Breast epithelium (tissue), 4 donors: ENCODE results near the gene SLC66A2. TPM values are rescaled to one million over a fixed set of nuclear protein-coding genes. Genes with fewer than 3 reads are reported as not detected.

ENCODE experiments used
- DNase-seq, 2 donors: peaks; one replicate each; pipeline ENCODE4 v3.0.0-alpha.2; 2019; ENCODE audit warnings: low spot score in 2 of 2
- H3K27ac ChIP-seq, 2 donors: fragments of 200-600 bp; sonication (generic) in 1 of 2; one replicate each; pipeline ENCODE4 v1.5.1; 2016 to 2019; ENCODE audit warnings: mild to moderate bottlenecking in 1 of 2
- H3K27me3 ChIP-seq, 2 donors: fragments of 200-600 bp; sonication (generic) in 1 of 2; one replicate each; pipeline versions ENCODE4 v1.5.1 to v1.6.0; 2017 to 2019; ENCODE audit warnings: control low read depth in 1 of 2, mild to moderate bottlenecking in 1 of 2
- H3K36me3 ChIP-seq: fragments of 200-600 bp; one replicate; pipeline ENCODE4 v1.5.1; 2019
- H3K4me1 ChIP-seq, 2 donors: fragments of 200-600 bp; sonication (generic); one replicate each; pipeline ENCODE4 v1.5.1; 2016 to 2019; ENCODE audit warnings: control low read depth in 1 of 2
- H3K4me3 ChIP-seq, 3 donors: fragments of 200-600 bp; sonication (generic); 1 replicate in 2 of 3; 2 replicates in 1 of 3; pipeline ENCODE4 v1.5.1; 2016 to 2019; ENCODE audit warnings: mild to moderate bottlenecking in 3 of 3, moderate library complexity in 2 of 3
- H3K9me3 ChIP-seq, 2 donors: fragments of 200-600 bp; sonication (generic) in 1 of 2; one replicate each; pipeline ENCODE4 v1.5.1; 2016 to 2019; ENCODE audit warnings: control low read depth in 1 of 2
- POLR2A ChIP-seq: fragments of 450-650 bp; IDR thresholded peaks from one replicate; pipeline ENCODE4 v1.6.1; 2016; ENCODE audit warnings: antibody characterized with exemption, mild to moderate bottlenecking, moderate library complexity
- POLR2AphosphoS5 ChIP-seq, 3 donors: sonication (generic); formaldehyde crosslinking; IDR thresholded peaks; one replicate each; pipeline ENCODE4 v1.6.1; 2017; ENCODE audit warnings: antibody characterized with exemption in 3 of 3
- intact Hi-C: fragments of 100-400 bp; cut with DNase I; formaldehyde crosslinking; loops from one replicate; pipeline ENCODE4 v1.15.1; 2023; ENCODE audit warnings: low total_unique reads
- total RNA-seq, 3 donors: library from RNA; depleted of rRNA; stranded (reverse); fragments of >200 nt; gene quantifications; one replicate each; pipeline ENCODE4 v1.1.0, GENCODE V29; 2016
- TF ChIP-seq, protein P1 (sequence below), 3 donors: fragments of 450-650 bp; IDR thresholded peaks; one replicate each; pipeline ENCODE4 v1.5.1; 2016 to 2017; ENCODE audit warnings: antibody characterized with exemption in 3 of 3, mild to moderate bottlenecking in 3 of 3, moderate library complexity in 3 of 3

Gene SLC66A2
- total RNA-seq, 3 donors from 2014 or later = 45.2 to 141 (median 65.9) TPM

DNA sequence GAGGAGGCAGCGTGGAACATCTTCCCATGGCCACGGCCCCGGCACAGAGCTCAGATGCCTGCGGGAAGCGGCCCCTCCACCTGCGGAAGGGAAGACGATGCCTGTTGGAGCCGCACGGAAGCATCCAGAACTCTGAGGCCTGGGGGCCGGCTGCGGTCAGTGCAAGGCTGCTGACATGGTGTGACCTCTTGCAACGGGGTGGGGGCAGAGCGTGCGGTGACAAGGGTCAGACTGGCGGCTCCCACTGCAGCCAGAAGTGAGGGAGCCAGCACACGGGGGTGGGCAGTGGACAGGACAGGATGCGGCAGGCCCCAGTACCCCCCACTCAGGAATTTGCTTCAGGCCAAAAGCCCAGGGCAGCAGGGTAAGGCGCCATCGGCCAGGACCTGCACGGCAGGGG lies 48.8 kb downstream of the SLC66A2 start:
- intact Hi-C loops = no loop called here
- Histone ChIP-seq H3K27me3 (no peaks in the 10 kb centered on the region), H3K27ac (no peak overlapping the region), H3K36me3 (no peaks in the 10 kb centered on the region), H3K9me3 (peaks cover 14 to 62% of the 10 kb centered on the region in 2 donors), H3K4me3 (no peak overlapping the region), H3K4me1 (no peaks in the 10 kb centered on the region)
- no peak for DNase-seq
- TF ChIP-seq, protein P1, sequence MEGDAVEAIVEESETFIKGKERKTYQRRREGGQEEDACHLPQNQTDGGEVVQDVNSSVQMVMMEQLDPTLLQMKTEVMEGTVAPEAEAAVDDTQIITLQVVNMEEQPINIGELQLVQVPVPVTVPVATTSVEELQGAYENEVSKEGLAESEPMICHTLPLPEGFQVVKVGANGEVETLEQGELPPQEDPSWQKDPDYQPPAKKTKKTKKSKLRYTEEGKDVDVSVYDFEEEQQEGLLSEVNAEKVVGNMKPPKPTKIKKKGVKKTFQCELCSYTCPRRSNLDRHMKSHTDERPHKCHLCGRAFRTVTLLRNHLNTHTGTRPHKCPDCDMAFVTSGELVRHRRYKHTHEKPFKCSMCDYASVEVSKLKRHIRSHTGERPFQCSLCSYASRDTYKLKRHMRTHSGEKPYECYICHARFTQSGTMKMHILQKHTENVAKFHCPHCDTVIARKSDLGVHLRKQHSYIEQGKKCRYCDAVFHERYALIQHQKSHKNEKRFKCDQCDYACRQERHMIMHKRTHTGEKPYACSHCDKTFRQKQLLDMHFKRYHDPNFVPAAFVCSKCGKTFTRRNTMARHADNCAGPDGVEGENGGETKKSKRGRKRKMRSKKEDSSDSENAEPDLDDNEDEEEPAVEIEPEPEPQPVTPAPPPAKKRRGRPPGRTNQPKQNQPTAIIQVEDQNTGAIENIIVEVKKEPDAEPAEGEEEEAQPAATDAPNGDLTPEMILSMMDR (IDR thresholded peaks at IDR 0.05) = no peak
- TF ChIP-seq POLR2AphosphoS5 (IDR thresholded peaks at IDR 0.05) (no peak), POLR2A (no peak)

DNA sequence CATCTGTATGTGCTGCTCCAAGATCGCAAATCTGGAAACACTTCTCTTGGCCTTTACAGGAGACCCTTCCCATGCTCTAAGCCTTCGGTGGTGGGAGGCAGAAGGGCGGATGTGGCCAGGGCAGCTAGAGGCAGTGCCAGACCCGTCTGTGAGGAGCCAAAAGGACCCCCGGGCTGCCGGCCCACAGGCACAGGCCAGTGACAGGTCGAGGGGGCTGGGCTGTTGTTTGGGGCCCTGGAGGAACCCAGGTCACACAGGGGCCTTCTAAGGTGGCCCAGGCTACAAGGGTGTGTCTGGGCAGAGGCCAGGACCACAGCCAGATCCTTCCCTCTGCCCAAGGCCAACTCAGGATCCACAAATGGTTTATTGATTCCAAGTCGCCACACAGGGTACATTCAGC lies 49.4 kb downstream of the SLC66A2 start:
- Histone ChIP-seq H3K27ac (no peak overlapping the region), H3K9me3 (peaks cover 14 to 64% of the 10 kb centered on the region in 2 donors), H3K27me3 (no peaks in the 10 kb centered on the region), H3K4me1 (no peaks in the 10 kb centered on the region), H3K4me3 (no peak overlapping the region), H3K36me3 (no peaks in the 10 kb centered on the region)
- DNase-seq = no peak
- intact Hi-C loops = no loop called here
- TF ChIP-seq POLR2A (no peak), POLR2AphosphoS5 (IDR thresholded peaks at IDR 0.05) (no peak)
- TF ChIP-seq, protein P1 (IDR thresholded peaks at IDR 0.05) = no peak

DNA sequence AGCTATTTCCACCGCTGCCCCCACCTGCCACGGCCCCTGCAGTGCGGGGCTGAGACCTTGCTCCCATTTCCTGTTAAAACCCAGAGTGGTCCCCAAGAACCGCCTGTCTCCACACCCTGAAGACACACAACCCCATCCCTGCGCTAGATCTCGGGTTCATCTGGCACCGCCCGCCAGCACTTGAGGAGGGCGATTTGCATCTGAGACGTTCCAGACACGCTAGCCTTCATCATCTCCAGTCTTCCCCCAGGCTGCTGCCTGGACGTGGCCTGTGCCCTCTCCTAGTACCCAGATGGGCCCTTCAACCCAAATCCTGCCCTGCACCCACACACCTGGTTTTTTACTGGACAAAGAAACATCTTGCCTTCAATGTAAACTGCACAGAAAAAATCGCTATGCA lies 49.8 kb downstream of the SLC66A2 start:
- Histone ChIP-seq H3K27me3 (no peaks in the 10 kb centered on the region), H3K4me3 (no peak overlapping the region), H3K4me1 (no peaks in the 10 kb centered on the region), H3K9me3 (peaks cover 17 to 64% of the 10 kb centered on the region in 2 donors), H3K27ac (no peak overlapping the region), H3K36me3 (no peaks in the 10 kb centered on the region)
- intact Hi-C loops = no loop called here
- TF ChIP-seq POLR2AphosphoS5 (IDR thresholded peaks at IDR 0.05) = no peak
- TF ChIP-seq POLR2A = no peak
- TF ChIP-seq, protein P1 (IDR thresholded peaks at IDR 0.05) = no peak
- no peak for DNase-seq

GRCh38 chr18:79900610-79901570 lies 50.6 kb downstream of the SLC66A2 start:
- no peak for TF ChIP-seq POLR2A
- no peak for TF ChIP-seq POLR2AphosphoS5 (IDR thresholded peaks at IDR 0.05)
- TF ChIP-seq, protein P1 (IDR thresholded peaks at IDR 0.05) = no peak
- Histone ChIP-seq H3K36me3 (no peaks in the 10 kb centered on the region), H3K27me3 (no peaks in the 10 kb centered on the region), H3K27ac (no peak overlapping the region), H3K4me3 (no peak overlapping the region), H3K4me1 (no peaks in the 10 kb centered on the region), H3K9me3 (peaks cover 22 to 67% of the 10 kb centered on the region in 2 donors)
- no peak for DNase-seq
- intact Hi-C loops = no loop called here
